ENCODE results near the gene CDIPT.

Gene CDIPT

DNA sequence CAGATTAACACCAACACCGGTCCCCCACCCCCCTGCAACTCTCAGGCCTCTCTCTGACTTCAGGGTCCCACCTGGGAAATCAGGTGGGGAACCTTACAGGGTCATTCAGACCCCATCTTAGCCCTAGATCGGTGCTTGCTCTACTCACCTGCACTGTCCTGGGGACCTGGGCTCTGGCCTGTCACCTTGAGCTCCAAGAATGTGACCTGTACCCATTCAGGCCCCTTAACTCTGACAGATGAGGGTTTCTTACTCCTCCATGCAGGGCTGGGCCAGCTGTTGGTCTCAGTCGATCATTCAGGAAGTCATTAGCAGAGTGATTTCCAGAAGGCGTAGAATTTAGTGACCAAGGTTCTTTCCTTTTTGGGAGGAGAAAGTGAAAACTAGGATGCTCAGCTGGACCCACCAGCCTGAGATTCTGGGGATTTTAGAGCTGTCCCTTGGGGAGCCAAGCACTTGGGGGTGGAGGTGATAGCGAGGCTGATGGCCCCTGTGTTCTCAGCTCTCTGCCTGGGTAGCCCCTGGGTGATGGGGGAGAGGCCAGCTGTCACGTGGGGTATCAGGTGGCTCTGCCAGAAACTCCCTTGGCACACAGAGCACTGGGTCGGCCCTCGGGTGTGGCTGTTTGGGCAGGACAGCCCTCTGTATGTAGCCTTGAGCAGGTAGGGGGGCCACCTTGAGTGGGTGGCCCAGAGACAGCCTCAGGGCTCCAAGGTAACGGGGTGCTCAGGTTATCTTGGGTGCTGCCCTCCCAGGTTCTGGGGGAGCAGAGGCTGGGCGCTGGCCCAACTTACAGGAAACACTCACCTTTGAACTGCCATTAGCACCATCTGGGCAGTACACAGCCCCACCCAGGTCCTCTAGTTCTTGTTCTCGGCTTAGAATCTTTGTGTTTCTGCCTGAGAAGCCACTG lies 42.0 kb downstream of the CDIPT start:
- Histone ChIP-seq H3K9me3 (ENCODE audit: control insufficient read depth in 5 of 5, low read length in 5 of 5) (no peaks in the 10 kb centered on the region), H3K27ac (ENCODE audit: low read depth, low read length) (peak overlapping the region; percentile 97), H3K4me3 (ENCODE audit: low read depth in 1 of 5, low read length in 5 of 5) (peak overlapping the region; percentile 82 to 96 (median 92)), H3K9ac (ENCODE audit: low read length in 5 of 5) (peak overlapping the region; percentile 82 to 93 (median 90)), H3K36me3 (ENCODE audit: control insufficient read depth in 5 of 5, insufficient read depth in 5 of 5, low read length in 5 of 5) (peaks cover 0 to 14% (median 8%) of the 10 kb centered on the region in 5 donors), H3K4me1 (ENCODE audit: control insufficient read depth in 5 of 5, insufficient read depth in 5 of 5, low read length in 5 of 5) (peaks cover 19 to 73% (median 67%) of the 10 kb centered on the region in 5 donors), H3K27me3 (ENCODE audit: control insufficient read depth in 5 of 5, insufficient read depth in 4 of 5, low read length in 5 of 5) (no peaks in the 10 kb centered on the region)

DNA sequence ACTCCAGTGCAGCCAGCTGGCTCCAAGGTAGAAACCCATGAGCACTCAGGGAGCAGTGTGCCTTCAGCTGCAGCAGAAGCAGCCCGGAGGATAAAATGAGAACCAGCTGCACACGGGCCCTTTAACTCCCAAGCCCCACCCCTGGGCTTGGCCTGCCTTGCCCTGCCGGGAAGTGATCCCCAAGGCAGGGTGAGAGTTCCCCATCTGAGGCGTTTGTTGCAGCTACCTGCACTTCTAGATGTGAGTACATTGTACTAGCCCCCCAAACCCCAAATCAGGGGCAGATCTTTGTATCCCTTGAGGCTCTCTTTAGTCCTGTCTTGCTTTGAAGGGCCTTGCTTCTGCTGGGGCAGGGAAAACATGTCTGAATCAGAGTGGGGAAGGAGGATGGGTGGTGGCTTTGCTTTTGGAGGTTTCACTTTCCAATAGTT lies 42.7 kb downstream of the CDIPT start, which contains the start of gene MVP:
MVP (plus strand) TSS at position 192 of the 431 bp plus-strand sequence. CDS start 10,088 bp downstream, outside the sequence.
- Histone ChIP-seq H3K4me1 (ENCODE audit: control insufficient read depth in 5 of 5, insufficient read depth in 5 of 5, low read length in 5 of 5) (peaks cover 18 to 69% (median 61%) of the 10 kb centered on the region in 5 donors), H3K4me3 (ENCODE audit: low read depth in 1 of 5, low read length in 5 of 5) (peak within 1 kb of the TSS; percentile 82 to 96 (median 92))

DNA sequence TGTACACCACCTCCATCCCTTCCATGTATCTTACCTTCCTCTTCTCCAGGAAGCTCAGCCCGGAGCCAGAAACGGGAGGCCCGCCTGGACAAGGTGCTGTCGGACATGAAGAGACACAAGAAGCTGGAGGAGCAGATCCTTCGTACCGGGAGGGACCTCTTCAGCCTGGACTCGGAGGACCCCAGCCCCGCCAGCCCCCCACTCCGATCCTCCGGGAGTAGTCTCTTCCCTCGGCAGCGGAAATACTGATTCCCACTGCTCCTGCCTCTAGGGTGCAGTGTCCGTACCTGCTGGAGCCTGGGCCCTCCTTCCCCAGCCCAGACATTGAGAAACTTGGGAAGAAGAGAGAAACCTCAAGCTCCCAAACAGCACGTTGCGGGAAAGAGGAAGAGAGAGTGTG lies 43.5 kb downstream of the CDIPT start:
- Histone ChIP-seq H3K4me3 (ENCODE audit: low read depth in 1 of 5, low read length in 5 of 5) (no peak overlapping the region), H3K4me1 (ENCODE audit: control insufficient read depth in 5 of 5, insufficient read depth in 5 of 5, low read length in 5 of 5) (peaks cover 15 to 68% (median 61%) of the 10 kb centered on the region in 5 donors), H3K9ac (ENCODE audit: low read length in 5 of 5) (no peak overlapping the region)

More for the DNA sequence above, 42.7 kb downstream of the CDIPT start, which contains the start of gene MVP:
- Histone ChIP-seq H3K9ac (ENCODE audit: low read length in 5 of 5) (peak within 1 kb of the TSS; percentile 82 to 93 (median 90)), H3K27me3 (ENCODE audit: control insufficient read depth in 5 of 5, insufficient read depth in 4 of 5, low read length in 5 of 5) (no peaks in the 10 kb centered on the region), H3K36me3 (ENCODE audit: control insufficient read depth in 5 of 5, insufficient read depth in 5 of 5, low read length in 5 of 5) (peaks cover 0 to 14% (median 8%) of the 10 kb centered on the region in 5 donors), H3K9me3 (ENCODE audit: control insufficient read depth in 5 of 5, low read length in 5 of 5) (no peaks in the 10 kb centered on the region), H3K27ac (ENCODE audit: low read depth, low read length) (peak within 1 kb of the TSS; percentile 97)

DNA sequence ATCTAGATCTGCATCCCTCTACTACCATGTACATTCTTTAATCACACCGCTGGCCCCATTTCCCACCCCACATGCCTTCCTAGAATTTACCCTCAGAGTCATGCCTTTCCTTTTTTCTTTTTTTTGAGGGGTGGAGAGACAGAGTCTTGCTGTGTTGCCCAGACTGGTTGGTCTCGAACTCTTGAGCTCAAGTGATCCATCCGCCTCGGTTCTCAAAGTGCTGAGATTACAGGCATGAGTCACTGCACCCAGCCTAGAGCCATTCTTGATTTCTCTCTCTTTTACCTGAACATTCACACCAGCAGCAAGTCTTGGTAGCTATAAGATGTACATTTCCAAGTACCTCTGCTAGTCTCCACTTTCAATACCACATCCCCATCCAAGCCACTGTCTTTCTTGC lies 44.9 kb downstream of the CDIPT start:
- no peaks in the 10 kb centered on the region for H3K27me3 ChIP-seq (ENCODE audit: control insufficient read depth in 5 of 5, insufficient read depth in 4 of 5, low read length in 5 of 5)
- H3K36me3 ChIP-seq (ENCODE audit: control insufficient read depth in 5 of 5, insufficient read depth in 5 of 5, low read length in 5 of 5) = peaks cover 0 to 14% (median 8%) of the 10 kb centered on the region in 5 donors
- H3K9me3 ChIP-seq (ENCODE audit: control insufficient read depth in 5 of 5, low read length in 5 of 5) = no peaks in the 10 kb centered on the region
- H3K4me1 ChIP-seq (ENCODE audit: control insufficient read depth in 5 of 5, insufficient read depth in 5 of 5, low read length in 5 of 5) = peaks cover 15 to 61% (median 56%) of the 10 kb centered on the region in 5 donors
- H3K27ac ChIP-seq (ENCODE audit: low read depth, low read length) = no peak overlapping the region
- no peak overlapping the region for H3K4me3 ChIP-seq (ENCODE audit: low read depth in 1 of 5, low read length in 5 of 5)
- no peak overlapping the region for H3K9ac ChIP-seq (ENCODE audit: low read length in 5 of 5)

More for the DNA sequence above, 43.5 kb downstream of the CDIPT start:
- H3K27me3 ChIP-seq (ENCODE audit: control insufficient read depth in 5 of 5, insufficient read depth in 4 of 5, low read length in 5 of 5) = no peaks in the 10 kb centered on the region
- peaks cover 0 to 14% (median 8%) of the 10 kb centered on the region in 5 donors for H3K36me3 ChIP-seq (ENCODE audit: control insufficient read depth in 5 of 5, insufficient read depth in 5 of 5, low read length in 5 of 5)
- no peak overlapping the region for H3K27ac ChIP-seq (ENCODE audit: low read depth, low read length)
- H3K9me3 ChIP-seq (ENCODE audit: control insufficient read depth in 5 of 5, low read length in 5 of 5) = no peaks in the 10 kb centered on the region

DNA sequence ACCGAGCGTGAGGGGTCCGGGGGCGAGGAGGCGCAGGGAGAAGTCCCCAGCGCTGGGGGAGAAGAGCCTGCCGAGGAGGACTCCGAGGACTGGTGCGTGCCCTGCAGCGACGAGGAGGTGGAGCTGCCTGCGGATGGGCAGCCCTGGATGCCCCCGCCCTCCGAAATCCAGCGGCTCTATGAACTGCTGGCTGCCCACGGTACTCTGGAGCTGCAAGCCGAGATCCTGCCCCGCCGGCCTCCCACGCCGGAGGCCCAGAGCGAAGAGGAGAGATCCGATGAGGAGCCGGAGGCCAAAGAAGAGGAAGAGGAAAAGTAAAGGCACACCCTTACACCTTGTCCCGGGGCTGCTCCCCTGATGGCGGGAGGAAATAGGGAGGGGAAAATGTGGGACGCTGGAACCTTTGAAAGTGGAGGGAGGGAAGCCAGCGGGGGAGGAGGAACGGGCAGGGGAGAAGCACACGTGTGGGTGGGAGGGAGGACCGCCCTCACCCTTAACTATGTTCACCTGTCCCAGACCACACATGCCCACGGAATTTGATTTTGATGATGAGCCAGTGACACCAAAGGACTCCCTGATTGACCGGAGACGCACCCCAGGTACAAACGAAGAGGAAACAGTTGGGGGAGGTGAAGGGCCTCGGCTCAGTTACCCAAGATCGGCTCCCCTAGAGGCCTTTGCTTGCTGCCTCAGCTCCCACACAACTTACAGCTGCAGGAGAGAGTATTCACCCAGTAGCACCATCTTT lies 46.2 kb downstream of the CDIPT start:
- Histone ChIP-seq H3K27ac (ENCODE audit: low read depth, low read length) (peak overlapping the region; percentile 83), H3K36me3 (ENCODE audit: control insufficient read depth in 5 of 5, insufficient read depth in 5 of 5, low read length in 5 of 5) (peaks cover 0 to 14% (median 8%) of the 10 kb centered on the region in 5 donors), H3K9me3 (ENCODE audit: control insufficient read depth in 5 of 5, low read length in 5 of 5) (no peaks in the 10 kb centered on the region), H3K9ac (ENCODE audit: low read length in 5 of 5) (peak overlapping the region; percentile 26 to 89 (median 77)), H3K4me3 (ENCODE audit: low read depth in 1 of 5, low read length in 5 of 5) (peak overlapping the region; percentile 60 to 91 (median 81)), H3K27me3 (ENCODE audit: control insufficient read depth in 5 of 5, insufficient read depth in 4 of 5, low read length in 5 of 5) (no peaks in the 10 kb centered on the region), H3K4me1 (ENCODE audit: control insufficient read depth in 5 of 5, insufficient read depth in 5 of 5, low read length in 5 of 5) (peaks cover 14 to 61% (median 54%) of the 10 kb centered on the region in 5 donors)

DNA sequence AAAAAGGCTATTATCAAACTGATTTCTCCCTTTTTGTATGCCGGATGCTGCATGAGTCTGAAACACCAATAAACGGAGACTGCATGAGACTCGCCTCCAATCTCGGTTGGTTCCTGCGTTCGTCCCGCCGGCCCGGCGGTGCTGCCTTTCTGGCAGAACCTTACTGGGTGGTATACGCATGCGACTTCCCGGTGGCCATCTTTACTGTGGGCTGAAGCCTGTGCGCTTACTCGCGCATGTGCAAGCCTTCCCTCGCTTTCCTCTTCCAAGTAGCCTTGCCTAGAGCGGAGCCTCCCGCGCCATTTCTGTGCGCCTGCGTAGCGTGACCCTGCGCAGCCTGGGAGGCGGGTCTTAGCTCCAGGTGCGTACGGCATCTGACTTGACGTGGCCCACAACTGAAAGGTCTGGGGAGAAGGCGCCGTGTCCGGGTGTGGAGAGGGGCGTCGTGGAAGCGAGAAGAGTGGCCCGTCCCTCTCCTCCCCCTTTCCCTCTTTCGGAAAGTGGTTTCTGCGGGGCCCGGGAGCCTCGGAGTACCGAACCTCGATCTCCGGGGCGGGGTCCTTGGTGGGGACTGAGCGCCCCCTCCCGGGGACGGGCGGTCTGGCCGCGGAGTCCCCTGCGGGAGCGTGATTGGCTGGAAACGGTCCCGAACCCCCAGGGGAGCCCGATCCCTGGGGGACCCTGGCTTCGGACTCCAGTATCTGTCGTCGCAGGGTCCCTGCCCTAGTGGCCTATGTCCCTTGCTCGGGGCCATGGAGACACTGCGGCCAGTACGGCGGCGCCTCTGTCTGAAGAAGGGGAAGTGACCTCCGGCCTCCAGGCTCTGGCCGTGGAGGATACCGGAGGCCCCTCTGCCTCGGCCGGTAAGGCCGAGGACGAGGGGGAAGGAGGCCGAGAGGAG lies 47.0 kb downstream of the CDIPT start, which contains the start of gene PAGR1:
PAGR1 (plus strand) TSS at position 360 of the 901 bp plus-strand sequence; CDS start at position 734, 374 bp downstream.
- H3K27ac ChIP-seq (ENCODE audit: low read depth, low read length) = peak within 1 kb of the TSS; percentile 83
- peaks cover 0 to 14% (median 8%) of the 10 kb centered on the region in 5 donors for H3K36me3 ChIP-seq (ENCODE audit: control insufficient read depth in 5 of 5, insufficient read depth in 5 of 5, low read length in 5 of 5)
- peaks cover 6 to 61% (median 54%) of the 10 kb centered on the region in 5 donors for H3K4me1 ChIP-seq (ENCODE audit: control insufficient read depth in 5 of 5, insufficient read depth in 5 of 5, low read length in 5 of 5)
- H3K4me3 ChIP-seq (ENCODE audit: low read depth in 1 of 5, low read length in 5 of 5) = peak within 1 kb of the TSS; percentile 68 to 91 (median 81)
- H3K27me3 ChIP-seq (ENCODE audit: control insufficient read depth in 5 of 5, insufficient read depth in 4 of 5, low read length in 5 of 5) = no peaks in the 10 kb centered on the region
- no peaks in the 10 kb centered on the region for H3K9me3 ChIP-seq (ENCODE audit: control insufficient read depth in 5 of 5, low read length in 5 of 5)
- peak within 1 kb of the TSS; percentile 26 to 89 (median 77) for H3K9ac ChIP-seq (ENCODE audit: low read length in 5 of 5)

DNA sequence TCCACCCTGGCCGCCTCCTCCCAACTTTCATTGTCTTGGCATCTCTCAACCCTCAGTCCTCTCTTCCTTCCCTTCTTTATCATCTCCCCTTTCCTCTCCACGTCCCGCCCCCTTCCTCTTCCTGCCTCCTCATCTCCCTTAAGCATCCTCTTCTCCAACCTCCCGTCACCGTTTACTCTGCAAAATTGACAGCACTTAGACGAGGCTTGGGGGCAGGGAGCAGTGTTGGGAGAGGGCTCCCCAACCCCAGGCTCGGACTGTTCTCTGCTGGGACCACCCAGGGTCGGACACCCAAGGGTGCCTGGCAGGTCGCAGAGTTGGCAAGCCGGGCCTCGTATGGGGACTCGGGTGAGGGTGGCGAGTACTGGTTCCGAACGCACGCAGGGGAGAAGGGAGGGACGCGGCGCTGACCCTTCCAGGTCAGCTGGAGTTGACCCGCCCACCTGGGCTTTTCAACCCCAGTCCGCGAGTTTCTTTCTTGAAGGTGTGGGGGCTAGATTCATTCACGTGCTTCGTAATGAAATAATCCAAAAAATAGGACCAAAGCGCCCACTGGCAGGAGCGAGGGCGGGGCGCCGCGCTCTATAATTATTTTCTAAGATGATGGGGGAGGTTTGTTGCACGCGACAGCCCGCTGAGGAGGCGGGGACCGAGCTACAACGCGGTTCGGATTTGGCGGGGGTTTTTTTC lies 47.8 kb downstream of the CDIPT start:
- Histone ChIP-seq H3K4me1 (ENCODE audit: control insufficient read depth in 5 of 5, insufficient read depth in 5 of 5, low read length in 5 of 5) (peaks cover 3 to 62% (median 54%) of the 10 kb centered on the region in 5 donors), H3K27me3 (ENCODE audit: control insufficient read depth in 5 of 5, insufficient read depth in 4 of 5, low read length in 5 of 5) (no peaks in the 10 kb centered on the region), H3K9me3 (ENCODE audit: control insufficient read depth in 5 of 5, low read length in 5 of 5) (no peaks in the 10 kb centered on the region), H3K27ac (ENCODE audit: low read depth, low read length) (peak overlapping the region; percentile 83), H3K4me3 (ENCODE audit: low read depth in 1 of 5, low read length in 5 of 5) (peak overlapping the region; percentile 39 to 91 (median 81)), H3K9ac (ENCODE audit: low read length in 5 of 5) (peak overlapping the region in 3 of 5 donors; percentile 48 to 64 (median 62)), H3K36me3 (ENCODE audit: control insufficient read depth in 5 of 5, insufficient read depth in 5 of 5, low read length in 5 of 5) (peaks cover 0 to 17% (median 10%) of the 10 kb centered on the region in 5 donors)

DNA sequence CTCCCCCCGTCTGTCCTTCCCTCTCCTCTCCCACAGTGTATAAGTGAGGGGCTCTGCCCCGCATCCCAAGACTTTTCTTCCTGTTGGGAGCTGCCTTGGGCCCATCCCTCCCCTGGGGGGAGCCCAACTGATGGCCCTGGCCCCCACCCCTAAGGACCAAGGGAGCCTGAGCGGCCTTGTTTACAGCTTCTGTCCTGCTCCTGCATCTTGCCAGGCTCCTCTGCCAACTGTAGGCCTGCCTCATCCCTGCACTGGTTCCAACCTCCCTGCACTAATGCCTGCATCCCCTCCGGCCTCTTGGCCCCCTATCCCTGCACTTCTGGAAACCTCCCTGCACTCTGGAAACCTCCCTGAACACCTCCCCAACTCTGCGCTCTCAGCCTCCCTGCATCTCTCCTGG lies 48.4 kb downstream of the CDIPT start:
- Histone ChIP-seq H3K9ac (ENCODE audit: low read length in 5 of 5) (no peak overlapping the region), H3K4me1 (ENCODE audit: control insufficient read depth in 5 of 5, insufficient read depth in 5 of 5, low read length in 5 of 5) (peaks cover 3 to 62% (median 52%) of the 10 kb centered on the region in 5 donors), H3K27me3 (ENCODE audit: control insufficient read depth in 5 of 5, insufficient read depth in 4 of 5, low read length in 5 of 5) (no peaks in the 10 kb centered on the region), H3K9me3 (ENCODE audit: control insufficient read depth in 5 of 5, low read length in 5 of 5) (no peaks in the 10 kb centered on the region), H3K36me3 (ENCODE audit: control insufficient read depth in 5 of 5, insufficient read depth in 5 of 5, low read length in 5 of 5) (peaks cover 0 to 19% (median 12%) of the 10 kb centered on the region in 5 donors), H3K27ac (ENCODE audit: low read depth, low read length) (no peak overlapping the region), H3K4me3 (ENCODE audit: low read depth in 1 of 5, low read length in 5 of 5) (peak overlapping the region in 1 of 5 donors; percentile 91)

Data from subcutaneous abdominal adipose tissue (tissue), 5 donors.